GM18511 (cell line): ENCODE measurements around the gene TMEM121.
A peak's percentile ranks its signal among the peaks of the same experiment; 100 is the strongest.
"Not testable (repeated sequence)": the region's sequence is repeated elsewhere in the genome, so short reads cannot be mapped to it uniquely, and the experiment has no call there.

ENCODE experiments used
- ATAC-seq: cut with Tn5 transposase; IDR thresholded peaks from one replicate; pipeline ENCODE4 v1.9.1; 2021; ENCODE audit warnings: mild to moderate bottlenecking, moderate library complexity; ENCODE audit not compliant: unreplicated experiment

The TMEM121 gene

DNA sequence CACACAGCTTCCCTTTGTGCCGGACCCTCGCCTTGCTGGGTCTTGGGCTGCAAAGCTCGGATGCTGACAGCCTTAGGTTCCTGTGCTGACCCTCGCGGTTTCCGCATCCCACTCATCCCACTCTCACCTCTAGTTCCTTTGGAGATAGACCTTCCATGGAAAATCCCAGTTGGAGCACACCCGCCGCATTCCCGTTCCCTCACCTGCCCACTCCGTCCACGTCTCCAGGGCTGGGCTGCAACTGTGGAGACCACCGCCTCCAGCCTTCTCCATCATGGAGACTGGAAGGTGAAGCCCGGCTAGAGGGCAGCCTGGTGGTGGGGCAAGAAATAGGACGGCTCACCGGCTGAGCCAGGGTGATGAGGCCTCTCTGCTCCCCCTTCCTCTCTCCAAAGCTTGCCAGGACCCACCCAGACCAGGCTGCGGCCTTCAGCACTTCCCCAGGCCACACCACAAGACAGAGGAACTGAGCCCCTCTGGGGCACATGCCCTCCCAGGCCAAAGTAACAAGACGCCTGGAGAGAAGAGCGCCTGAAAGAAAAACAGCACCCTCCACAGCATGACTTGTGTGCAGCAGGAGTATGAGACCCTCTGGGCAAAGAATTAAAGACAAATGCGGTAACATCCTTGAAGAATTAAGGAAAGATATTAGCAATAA, 15.0 kb downstream of the TMEM121 start:
- ATAC-seq, result no peak

DNA sequence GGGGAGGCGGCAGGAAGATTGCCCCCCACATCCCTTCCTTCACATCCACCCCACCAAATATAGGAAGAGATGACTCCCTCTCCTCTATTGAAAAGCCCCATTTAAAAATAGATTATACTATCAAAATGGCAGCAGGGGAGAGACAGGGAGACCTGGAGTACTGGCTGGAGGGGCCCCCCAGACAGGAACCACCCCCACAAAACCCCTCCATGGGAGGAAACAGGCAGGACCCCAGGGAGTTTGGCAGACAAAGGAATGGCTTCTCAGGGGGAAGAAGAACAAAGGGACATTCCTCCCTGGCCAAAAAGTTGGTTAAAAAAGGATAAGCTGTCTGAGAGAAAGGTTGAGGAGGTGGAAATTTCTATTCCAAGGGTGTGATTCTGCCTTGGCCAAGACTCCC, 19.3 kb downstream of the TMEM121 start:
- not testable (repeated sequence) for ATAC-seq

DNA sequence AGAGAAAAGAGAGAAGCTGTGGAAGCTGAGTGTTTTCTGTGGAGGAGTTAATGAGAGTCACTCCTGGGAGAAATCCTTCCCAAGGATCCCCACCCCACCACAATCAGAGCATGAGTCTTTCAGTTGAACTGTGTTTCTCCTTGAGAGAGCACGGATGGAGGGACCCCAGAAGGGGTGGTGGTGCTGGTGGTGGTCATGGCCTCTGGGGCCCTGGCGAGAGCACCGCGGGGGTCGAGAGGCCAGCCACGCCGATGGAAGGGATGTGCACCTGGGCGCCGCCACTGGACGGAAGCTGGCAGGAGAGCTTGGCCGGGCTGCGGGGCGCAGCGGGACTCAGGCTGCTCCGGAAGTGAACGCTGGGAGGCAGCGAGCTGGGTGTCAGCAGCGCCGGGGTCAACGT, 20.0 kb downstream of the TMEM121 start:
- ATAC-seq, result not testable (repeated sequence)

DNA sequence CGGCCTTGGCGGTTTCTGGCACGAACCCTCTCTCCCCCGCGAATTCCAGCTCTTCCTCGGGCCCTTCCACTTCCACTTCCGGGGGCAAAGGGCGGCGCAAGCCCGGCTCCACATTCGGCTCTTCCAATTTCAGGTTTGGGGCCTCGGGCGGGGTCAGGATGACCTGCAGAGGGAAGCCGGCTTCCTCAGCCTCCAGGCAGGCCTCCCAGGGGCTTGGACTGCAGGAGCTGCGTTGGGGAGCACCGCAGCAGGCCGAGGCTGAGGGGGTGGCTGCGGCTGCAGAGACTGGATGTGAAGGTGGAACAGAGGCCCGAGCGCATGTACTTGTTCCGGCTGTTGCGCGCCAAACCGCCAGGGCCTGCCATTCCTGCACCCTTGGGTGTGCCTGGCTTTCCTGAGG, 20.7 kb downstream of the TMEM121 start:
- not testable (repeated sequence) for ATAC-seq

DNA sequence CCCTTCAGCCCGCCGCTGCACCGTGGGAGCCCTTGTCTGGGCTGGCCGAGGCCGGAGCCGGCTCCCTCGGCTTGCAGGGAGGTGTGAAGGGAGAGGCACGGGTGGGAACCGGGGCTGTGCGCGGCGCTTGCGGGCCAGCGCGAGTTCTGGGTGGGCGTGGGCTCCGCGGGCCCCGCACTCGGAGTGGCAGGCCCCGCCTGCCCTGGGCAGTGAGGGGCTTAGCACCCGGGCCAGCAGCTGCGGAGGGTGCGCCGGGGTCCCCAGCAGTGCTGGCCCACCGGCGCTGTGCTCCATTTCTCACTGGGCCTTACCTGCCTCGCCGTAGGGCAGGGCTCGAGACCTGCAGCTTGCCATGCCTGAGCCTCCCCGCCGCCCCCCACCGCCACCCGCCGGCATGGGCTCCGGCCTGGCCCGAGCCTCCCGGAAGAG, 21.4 kb downstream of the TMEM121 start:
- no peak for ATAC-seq

DNA sequence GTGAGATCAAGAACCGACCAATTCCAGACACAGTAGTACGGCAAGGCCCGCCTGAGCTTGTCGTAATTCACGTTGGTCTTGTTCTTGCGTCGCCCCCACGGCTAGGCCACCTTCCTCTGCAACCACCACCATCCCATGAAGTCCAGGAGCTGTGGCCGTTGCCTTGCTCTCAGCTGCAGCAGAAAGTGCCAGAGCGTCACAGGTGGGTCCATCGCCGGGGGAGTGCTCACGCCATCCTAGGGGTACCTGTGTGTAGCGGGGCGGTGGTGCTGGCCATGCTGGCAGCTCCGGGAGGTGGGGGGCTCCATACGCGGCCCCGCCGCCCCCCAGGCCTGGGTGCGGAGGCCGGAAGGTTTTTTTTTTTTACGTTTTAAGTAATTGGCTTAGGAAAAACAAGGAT, 23.1 kb downstream of the TMEM121 start:
- ATAC-seq, result no peak

DNA sequence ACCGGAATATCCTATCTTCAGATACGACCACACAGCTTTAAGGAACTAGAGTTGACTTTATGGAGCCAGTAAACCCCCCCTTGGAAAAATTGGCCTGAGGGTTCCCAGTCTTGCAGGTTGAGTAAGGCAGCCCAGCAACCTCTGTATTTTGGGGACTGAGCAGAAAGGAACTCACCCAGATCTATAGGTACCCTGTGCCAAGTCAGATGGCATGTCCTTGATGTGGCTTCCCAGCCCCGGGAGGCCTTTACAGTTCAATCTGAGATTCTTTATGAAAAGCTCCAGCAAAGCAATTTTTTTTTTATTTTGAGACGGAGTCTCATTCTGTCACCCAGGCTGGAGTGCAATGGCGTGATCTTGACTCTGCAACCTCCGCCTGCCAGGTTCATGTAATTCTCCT, 27.6 kb downstream of the TMEM121 start:
- ATAC-seq, result no peak

DNA sequence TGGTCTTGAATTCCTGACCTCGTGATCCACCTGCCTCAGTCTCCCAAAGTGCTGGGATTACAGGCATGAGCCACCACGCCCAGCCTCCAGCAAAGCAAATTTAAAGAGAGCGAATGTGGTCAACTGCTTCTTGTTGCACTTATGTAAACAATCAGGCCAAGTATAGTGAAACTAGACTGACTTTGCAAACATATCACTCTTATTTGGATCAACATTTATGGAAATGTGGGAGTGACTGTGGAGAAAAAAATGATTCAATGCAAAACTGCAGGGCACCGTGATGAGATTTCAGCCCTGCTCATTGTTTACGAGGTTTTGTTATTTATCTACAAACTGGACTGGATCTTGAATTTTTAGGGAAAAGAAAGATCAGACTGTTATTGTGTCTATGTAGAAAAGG, 28.1 kb downstream of the TMEM121 start:
- ATAC-seq, result no peak

DNA sequence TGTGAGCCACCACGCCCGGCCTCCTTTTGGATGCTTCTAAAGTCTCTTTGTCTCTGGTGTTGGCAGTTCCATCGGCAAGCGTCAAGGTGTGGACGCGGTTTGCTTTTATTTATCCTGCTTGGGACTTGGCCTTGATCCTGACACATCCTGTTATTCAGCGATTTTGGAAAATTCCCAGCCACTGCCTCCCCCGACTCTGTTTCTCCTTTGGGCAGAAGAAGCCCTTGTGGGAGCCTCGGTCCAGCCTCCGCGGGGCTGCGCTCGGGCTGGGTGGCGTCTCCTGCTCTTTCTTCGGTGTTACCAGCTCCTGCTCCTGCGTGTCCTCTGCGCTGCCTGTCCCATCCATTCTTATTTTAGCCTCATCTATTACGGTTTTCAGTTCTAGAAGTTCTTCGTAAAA, 31.3 kb downstream of the TMEM121 start:
- ATAC-seq, result not testable (repeated sequence)

DNA sequence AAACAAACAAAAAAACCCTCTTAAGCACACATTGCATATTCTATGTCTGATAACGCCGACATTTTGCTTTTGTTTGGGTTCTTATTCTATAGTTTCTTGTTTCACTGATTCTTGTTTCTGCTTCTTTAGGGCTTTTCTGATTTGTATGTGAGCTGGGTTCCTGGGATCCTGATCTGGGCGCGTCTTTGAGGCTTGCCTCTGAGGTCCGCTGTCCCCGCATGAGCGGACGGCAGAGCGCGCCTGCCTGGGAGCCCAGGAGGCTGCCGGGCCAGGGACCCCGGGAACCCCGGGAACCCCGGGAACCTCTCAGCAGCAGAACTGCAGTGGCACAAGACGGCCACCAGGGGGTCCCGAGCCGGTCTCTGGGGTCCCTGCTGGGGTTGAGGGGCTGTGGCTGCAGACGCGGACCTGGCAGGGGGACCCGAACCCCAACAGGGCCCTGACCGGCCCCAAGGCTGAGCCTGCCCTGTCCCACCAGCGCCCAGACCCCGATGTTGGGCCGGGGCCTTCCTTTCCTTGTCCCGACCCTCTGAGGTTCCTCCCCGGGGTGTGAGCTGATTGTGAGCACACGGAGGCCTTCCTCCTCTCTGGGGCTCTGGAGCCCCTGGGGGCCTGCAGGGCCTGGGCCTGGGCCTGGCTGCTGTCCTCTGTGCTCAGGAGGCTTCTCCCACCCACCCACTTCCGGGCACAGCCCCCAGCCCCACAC, 32.2 kb downstream of the TMEM121 start:
- ATAC-seq, result not testable (repeated sequence)

DNA sequence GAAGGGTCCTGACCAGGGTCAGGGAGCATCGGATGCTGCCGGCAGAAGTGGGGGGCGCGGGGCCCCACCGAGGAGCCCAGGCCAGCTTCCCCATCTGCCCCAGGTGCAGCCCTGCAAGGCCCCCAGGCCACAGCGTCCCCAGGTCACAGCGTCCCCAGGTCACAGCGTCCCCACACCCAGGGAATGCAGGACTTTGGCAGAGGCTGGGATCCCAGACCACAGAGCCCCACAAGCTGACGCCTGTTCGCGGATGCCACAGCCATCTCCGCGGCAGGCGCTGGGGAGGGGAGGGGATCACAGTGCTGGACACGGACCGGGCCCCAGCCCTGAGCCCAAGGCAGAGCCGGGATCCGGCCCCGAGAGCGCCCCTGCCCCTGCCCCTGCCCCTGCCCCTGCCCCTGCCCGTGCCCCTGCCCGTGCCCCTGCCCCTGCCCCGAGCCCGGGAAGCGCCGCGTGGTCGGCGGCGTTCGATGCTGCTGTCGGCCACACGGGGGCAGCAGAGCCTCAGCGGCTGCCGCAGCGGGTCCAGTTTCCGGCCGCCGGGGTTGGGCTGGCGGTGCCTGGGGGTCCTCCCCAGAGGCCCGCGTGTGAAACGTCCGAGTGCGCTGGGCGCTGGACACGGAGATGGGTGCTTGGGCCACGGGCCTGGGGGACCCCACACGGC, 33.1 kb downstream of the TMEM121 start:
- ATAC-seq, result peak; percentile 42

DNA sequence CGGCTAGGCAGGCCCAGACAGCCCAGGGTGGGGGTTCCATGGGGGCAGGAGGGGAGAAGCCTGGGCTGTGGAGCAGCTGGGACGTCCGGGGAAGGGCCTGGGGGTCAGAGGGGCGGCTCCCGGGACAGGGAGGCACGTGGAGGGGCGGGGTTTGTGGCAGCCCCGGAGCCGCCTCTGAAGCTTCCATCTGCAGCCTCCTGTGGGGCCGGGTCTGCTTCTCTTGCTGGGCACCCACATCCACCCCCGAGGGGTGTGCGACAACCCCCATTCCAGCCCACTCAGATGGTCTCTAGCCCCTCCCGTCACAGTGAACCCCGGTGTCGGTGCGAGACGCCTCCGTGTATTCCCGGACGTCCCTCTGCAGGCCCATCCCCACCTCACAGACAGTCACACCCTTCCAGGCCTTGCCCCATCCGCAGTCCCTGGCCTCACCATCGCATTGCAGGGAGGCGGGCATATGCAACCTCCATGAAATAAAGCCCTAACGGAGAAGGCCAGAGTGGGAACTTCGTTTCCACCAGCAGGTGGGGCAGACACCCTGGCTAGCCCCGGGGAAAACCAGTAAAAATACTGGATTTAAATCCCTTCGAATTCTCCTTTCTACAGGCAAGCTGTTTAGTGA, 33.8 kb downstream of the TMEM121 start:
- ATAC-seq, result peak; percentile 68

DNA sequence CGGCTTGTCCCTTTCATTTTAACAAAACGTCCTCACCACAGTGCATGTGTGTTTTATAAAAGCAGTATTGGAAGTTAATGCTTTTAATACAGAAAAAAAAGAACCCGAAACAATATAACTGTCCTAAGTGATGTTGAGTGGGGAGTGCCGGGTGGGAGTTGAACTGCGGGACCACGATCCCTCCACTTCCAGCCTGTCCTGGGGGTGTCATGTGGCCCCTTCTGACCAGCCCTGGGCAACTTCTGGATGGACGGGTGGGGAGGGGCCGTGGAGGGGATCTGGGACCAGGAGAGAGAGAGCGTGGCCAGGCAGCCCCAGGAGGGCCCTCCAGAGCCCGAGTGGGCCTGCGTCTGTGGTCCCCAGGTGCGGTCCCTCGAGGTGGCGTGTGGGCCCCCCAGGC, 35.0 kb downstream of the TMEM121 start:
- ATAC-seq, result not testable (repeated sequence)

DNA sequence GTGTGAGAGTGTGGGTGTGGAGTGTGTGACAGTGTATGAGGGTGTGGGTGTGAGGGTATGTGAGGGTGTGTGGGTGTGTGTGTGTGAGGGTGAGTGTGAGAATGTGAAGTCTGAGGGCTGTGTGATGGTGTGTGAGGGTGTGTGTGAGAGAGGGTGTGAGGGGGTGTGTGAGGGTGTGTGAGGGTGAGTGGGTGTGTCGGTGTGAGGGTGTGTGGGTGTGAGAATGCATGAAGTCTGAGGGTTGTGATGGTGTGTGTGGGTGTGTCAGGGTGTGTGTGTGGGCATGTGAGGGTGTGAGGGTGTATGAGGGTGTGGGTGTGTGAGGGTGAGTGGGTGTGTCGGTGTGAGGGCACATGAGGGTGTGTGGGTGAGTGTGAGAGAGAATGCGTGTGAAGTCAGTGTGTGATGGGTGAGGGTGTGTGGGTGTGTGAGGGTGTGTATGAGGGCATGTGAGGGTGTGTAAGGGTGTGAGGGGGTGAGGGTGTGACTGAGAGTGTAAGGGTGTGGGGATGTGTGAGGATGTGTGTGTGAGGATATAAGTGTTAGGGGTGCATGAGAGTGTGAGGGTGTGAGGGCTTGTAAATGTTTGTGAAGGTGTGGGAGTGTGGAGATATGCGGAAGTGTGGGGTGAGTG, 36.4 kb downstream of the TMEM121 start:
- no peak for ATAC-seq

DNA sequence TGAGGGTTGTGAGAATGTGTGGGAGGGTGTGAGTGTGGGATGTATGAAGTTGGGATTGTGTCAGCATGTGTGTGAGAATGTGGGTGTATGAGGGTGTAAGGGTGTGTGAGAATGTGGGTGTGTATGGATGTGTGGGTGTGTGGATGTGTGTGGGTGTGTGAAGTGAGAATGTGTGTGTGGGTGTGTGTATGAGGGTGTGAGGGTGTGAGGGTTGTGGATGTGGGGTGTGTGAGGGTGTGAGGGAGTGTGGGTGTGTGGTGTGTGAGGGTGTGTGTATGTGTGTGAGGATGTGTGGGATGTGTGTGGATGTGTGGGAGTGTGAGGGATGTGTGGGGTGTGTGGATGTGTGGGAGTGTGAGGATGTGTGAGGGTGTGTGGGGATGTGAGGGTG, 37.0 kb downstream of the TMEM121 start:
- ATAC-seq, result no peak

DNA sequence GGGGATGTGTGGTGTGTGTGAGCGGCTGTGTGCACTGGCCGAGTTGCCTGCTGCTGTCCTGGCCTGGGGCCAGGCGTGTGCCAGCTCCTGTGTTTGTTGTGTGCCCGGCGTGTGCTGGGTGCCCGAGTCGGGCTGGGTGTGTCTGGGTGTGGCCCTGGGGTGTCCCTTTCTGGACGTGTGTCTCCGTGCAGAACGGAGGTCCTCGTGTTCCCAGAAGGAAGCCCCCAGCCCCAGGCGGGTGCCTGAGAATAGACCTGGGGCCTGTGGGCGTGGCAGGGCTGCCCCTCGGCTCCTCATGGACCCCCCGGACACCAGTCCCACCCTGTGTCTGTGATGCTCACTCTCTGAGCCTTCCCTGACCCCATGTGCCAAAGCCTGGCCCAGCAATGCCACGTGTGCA, 38.2 kb downstream of the TMEM121 start:
- ATAC-seq, result not testable (repeated sequence)

DNA sequence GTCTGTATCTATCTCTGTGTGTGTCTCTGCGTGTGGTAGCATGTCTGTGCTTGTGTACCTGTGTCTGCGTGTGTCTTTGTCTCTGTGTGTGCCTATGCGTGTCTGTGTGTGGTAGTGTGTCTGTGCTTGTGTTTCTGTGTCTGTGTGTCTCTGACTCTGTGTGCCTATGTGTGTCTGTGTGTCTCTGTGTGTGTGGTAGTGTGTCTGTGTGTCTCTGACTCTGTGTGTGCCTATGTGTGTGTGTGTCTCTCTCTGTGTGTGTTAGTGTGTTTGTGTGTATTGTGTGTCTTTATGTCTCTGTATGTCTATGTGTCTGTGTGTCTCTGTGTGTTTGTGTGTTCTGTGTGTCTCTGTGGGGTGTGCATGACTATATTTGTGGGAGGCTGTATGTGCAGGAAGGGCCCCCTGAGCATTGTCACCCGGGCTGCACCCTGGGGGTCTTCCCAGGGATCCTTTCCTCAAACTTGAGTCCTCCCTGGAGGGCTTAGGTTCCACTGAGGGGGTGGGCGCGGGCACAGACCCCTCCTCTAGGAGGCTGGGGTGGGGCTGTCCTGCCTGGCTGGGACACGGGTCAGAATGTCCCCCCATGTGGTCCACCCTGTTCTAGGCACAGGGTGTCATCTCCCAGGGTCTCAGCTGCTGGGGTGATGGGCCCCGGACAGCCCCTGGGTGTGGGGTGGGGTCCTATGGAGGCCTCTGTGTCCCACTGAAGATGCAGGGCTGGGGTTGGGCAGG, 39.0 kb downstream of the TMEM121 start:
- ATAC-seq, result not testable (repeated sequence)

DNA sequence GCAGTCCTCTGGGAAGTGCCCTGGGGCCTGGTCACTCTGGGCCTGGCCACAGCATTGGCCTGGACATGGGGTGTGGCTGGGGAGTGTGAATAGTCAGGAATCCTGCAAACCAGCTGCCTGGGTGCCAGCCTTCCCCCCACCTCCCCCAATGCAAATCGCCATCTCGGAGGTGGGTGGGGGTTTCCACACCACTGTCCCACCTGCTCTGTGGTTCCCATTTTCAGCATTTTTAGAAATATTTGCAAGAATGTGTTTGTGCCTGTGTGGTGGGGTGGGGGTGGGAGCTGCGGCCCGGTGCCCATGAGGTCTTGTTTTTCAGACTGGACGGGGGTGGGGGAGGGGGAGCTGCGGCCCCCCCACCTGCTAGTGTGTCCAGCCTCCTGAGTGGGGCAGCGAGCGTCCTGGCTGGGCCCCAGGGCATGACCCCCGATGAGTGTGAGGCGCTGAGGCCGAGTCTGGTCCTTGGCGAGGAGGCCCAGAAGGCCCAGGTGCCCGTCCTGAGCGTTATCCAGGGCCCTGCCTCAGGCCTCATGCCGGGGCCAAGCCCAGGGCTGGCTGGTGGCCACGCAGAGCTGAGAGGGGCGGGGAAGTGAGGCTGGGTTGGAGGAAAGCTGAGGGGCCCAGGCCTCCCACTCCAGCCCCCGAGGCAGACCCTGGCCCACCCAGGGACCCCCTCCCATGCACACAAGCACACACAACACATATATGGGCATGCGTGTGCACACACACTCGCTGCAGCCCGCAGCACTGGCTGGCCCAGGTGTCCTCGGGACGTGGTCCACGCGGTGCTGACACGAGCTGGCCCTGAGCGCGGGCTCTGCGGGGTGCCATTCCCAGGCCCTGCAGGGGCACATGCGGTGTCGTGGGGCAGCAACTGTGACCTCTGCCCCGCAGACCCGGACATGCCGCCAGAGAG, 40.1 kb downstream of the TMEM121 start:
- ATAC-seq, result peak; percentile 50
